WERI-Rb-1 (cell line): Measurements from ENCODE around the gene KRT28.

ENCODE experiments used
- DNase-seq: peaks from one replicate; pipeline ENCODE4 v3.0.0-alpha.2; 2020
- H3K27ac ChIP-seq: fragments of 250-450 bp; sonication (Bioruptor Pico); 2 replicates; pipeline ENCODE4 v1.5.1; 2020; ENCODE audit warnings: mild to moderate bottlenecking, moderate library complexity
- H3K27me3 ChIP-seq: fragments of 250-450 bp; sonication (Bioruptor Pico); 2 replicates; pipeline ENCODE4 v1.5.1; 2021; ENCODE audit warnings: mild to moderate bottlenecking, low read depth, moderate library complexity; ENCODE audit not compliant: insufficient read depth, severe bottlenecking
- H3K36me3 ChIP-seq: fragments of 250-450 bp; sonication (Bioruptor Pico); 2 replicates; pipeline ENCODE4 v1.5.1; 2020; ENCODE audit warnings: mild to moderate bottlenecking, moderate library complexity
- H3K4me3 ChIP-seq: 2 replicates; pipeline ENCODE4 v1.5.1; 2011; ENCODE audit warnings: low read depth, mild to moderate bottlenecking, control low read depth, low read length
- H3K9me3 ChIP-seq: fragments of 250-450 bp; sonication (Bioruptor Pico); 2 replicates; pipeline ENCODE4 v1.5.1; 2021; ENCODE audit warnings: mild to moderate bottlenecking, moderate library complexity; ENCODE audit not compliant: severe bottlenecking
- CTCF ChIP-seq: IDR thresholded peaks from 2 replicates; pipeline ENCODE4 v1.5.1; 2011; ENCODE audit warnings: low read depth, mild to moderate bottlenecking, control low read depth, inconsistent platforms, low read length

Gene KRT28

GRCh38 chr17:40828454-40829044, 28.8 kb upstream of the KRT28 start:
- Histone ChIP-seq H3K36me3 (no peaks in the 10 kb centered on the region), H3K4me3 (no peak overlapping the region), H3K9me3 (peaks cover 3% of the 10 kb centered on the region), H3K27me3 (peaks cover 52% of the 10 kb centered on the region), H3K27ac (no peak overlapping the region)
- DNase-seq, result no peak
- no peak for TF ChIP-seq CTCF

GRCh38 chr17:40827746-40828453, 28.1 kb upstream of the KRT28 start:
- Histone ChIP-seq H3K36me3 (no peaks in the 10 kb centered on the region), H3K4me3 (no peak overlapping the region), H3K27ac (no peak overlapping the region), H3K9me3 (peaks cover 3% of the 10 kb centered on the region), H3K27me3 (peaks cover 52% of the 10 kb centered on the region)
- TF ChIP-seq CTCF, result no peak
- no peak for DNase-seq

GRCh38 chr17:40825599-40825998, 25.8 kb upstream of the KRT28 start:
- no peak for DNase-seq
- no peak overlapping the region for H3K27ac ChIP-seq
- TF ChIP-seq CTCF, result no peak

GRCh38 chr17:40824015-40824832, 24.5 kb upstream of the KRT28 start:
- H3K36me3 ChIP-seq, result no peaks in the 10 kb centered on the region
- DNase-seq, result no peak
- peaks cover 58% of the 10 kb centered on the region for H3K27me3 ChIP-seq
- peaks cover 12% of the 10 kb centered on the region for H3K9me3 ChIP-seq
- no peak for TF ChIP-seq CTCF
- H3K27ac ChIP-seq, result no peak overlapping the region
- no peak overlapping the region for H3K4me3 ChIP-seq

More at GRCh38 chr17:40825599-40825998, 25.8 kb upstream of the KRT28 start:
- no peak overlapping the region for H3K4me3 ChIP-seq
- no peaks in the 10 kb centered on the region for H3K36me3 ChIP-seq
- H3K27me3 ChIP-seq, result peaks cover 61% of the 10 kb centered on the region
- H3K9me3 ChIP-seq, result peaks cover 3% of the 10 kb centered on the region

GRCh38 chr17:40822132-40822812, 22.5 kb upstream of the KRT28 start, which contains the start of gene KRT10:
Gene KRT10 (minus strand): TSS chr17:40822614. CDS start chr17:40822585, 29 bp downstream.
- H3K4me3 ChIP-seq, result no peak within 1 kb of the TSS
- DNase-seq, result no peak
- H3K27ac ChIP-seq, result no peak within 1 kb of the TSS
- peaks cover 47% of the 10 kb centered on the region for H3K27me3 ChIP-seq
- no peak for TF ChIP-seq CTCF
- H3K36me3 ChIP-seq, result no peaks in the 10 kb centered on the region
- H3K9me3 ChIP-seq, result peaks cover 17% of the 10 kb centered on the region
